Breast epithelium (tissue), 3 donors: Measurements from ENCODE around the gene CCNH.

Source experiments
- POLR2A ChIP-seq: fragments of 450-650 bp; IDR thresholded peaks from one replicate; pipeline ENCODE4 v1.6.1; 2016; ENCODE audit warnings: antibody characterized with exemption, mild to moderate bottlenecking, moderate library complexity
- POLR2AphosphoS5 ChIP-seq, 3 donors: sonication (generic); formaldehyde crosslinking; IDR thresholded peaks; one replicate each; pipeline ENCODE4 v1.6.1; 2017; ENCODE audit warnings: antibody characterized with exemption in 3 of 3
- TF ChIP-seq, protein P1 (sequence below), 3 donors: fragments of 450-650 bp; IDR thresholded peaks; one replicate each; pipeline ENCODE4 v1.5.1; 2016 to 2017; ENCODE audit warnings: antibody characterized with exemption in 3 of 3, mild to moderate bottlenecking in 3 of 3, moderate library complexity in 3 of 3

DNA sequence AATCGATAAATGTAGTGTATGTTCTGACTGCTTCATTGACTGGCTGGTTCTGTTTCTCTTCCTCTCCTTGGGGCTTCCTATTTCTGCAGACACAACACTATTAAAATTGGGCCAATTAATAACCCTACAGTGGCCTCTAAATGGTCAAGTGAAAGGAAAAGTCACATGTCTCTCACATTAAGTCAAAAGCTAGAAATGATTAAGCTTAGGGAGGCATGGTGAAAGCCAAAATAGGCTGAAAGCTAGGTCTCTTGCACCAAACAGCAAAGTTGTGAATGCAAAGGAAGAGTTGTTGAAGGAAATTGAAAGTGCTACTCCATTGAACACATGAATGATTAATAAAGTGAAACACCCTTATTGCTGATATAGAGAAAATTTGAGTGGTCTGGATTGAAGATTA, 58.2 kb downstream of the CCNH start:
- TF ChIP-seq, protein P1, sequence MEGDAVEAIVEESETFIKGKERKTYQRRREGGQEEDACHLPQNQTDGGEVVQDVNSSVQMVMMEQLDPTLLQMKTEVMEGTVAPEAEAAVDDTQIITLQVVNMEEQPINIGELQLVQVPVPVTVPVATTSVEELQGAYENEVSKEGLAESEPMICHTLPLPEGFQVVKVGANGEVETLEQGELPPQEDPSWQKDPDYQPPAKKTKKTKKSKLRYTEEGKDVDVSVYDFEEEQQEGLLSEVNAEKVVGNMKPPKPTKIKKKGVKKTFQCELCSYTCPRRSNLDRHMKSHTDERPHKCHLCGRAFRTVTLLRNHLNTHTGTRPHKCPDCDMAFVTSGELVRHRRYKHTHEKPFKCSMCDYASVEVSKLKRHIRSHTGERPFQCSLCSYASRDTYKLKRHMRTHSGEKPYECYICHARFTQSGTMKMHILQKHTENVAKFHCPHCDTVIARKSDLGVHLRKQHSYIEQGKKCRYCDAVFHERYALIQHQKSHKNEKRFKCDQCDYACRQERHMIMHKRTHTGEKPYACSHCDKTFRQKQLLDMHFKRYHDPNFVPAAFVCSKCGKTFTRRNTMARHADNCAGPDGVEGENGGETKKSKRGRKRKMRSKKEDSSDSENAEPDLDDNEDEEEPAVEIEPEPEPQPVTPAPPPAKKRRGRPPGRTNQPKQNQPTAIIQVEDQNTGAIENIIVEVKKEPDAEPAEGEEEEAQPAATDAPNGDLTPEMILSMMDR (IDR thresholded peaks at IDR 0.05), result no peak
- TF ChIP-seq POLR2A, result no peak
- TF ChIP-seq POLR2AphosphoS5 (IDR thresholded peaks at IDR 0.05), result no peak
